ENCODE data around the gene TNKS2. TPM values are rescaled to one million over a fixed set of nuclear protein-coding genes. Genes with fewer than 3 reads are reported as not detected.

The TNKS2 gene
- total RNA-seq, 1 donor from 2014 or later = 13.8 TPM

DNA sequence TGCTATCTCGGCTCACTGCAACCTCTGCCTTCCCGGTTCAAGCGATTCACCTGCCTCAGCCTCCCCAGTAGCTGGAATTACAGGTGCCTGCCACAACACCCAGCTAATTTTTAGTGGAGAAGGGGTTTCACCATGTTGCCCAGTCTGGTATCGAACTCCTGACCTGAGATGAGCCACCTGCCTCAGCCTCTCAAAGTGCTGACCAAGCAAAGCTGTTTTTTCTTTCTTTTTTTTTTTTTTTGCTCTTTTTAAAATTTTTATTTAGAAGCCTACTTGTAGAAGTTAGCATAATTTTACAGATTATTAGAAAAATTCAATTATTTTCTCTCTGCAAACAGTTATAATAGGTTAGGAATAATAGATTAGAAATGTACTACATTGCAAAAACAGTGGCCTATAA is 112.2 kb downstream of the TNKS2 start:
- intact Hi-C loops (cut with micrococcal nuclease) = no loop called here
- no peak for DNase-seq
- H3K9me3 ChIP-seq (replicated peaks) = no peaks in the 10 kb centered on the region
- H3K4me1 ChIP-seq = peaks cover 29% of the 10 kb centered on the region
- H3K4me3 ChIP-seq = no peak overlapping the region
- H3K36me3 ChIP-seq = no peaks in the 10 kb centered on the region
- TF ChIP-seq CTCF (IDR thresholded peaks at IDR 0.05; ENCODE audit: borderline replicate concordance) = no peak
- H3K27me3 ChIP-seq (ENCODE audit: low read depth) = peaks cover 7% of the 10 kb centered on the region
- no peak overlapping the region for H3K27ac ChIP-seq (replicated peaks)

Other genes starting within 250 kb of the TNKS2 start
- gene PPP1R3C, start 165.4 kb upstream of the TNKS2 start, total RNA-seq = 236 TPM
- gene FGFBP3, start 111.1 kb downstream of the TNKS2 start, total RNA-seq = 0.22 TPM
- gene BTAF1, start 125.3 kb downstream of the TNKS2 start, total RNA-seq = 11.7 TPM

Measured in left ventricle myocardium inferior (tissue), 1 donor.